HL-60 (cell line): ENCODE data around the gene HTR7.
A peak's percentile ranks its signal among the peaks of the same experiment; 100 is the strongest.

Source experiments
- DNase-seq, 2 experiments: peaks; one replicate each; pipeline ENCODE4 v3.0.0-alpha.2; 2010 to 2020; ENCODE audit warnings: low read depth in 1 of 2, low spot score in 1 of 2
- H3K27ac ChIP-seq: fragments of 250-450 bp; sonication (Bioruptor Pico); replicated peaks from 2 replicates; pipeline ENCODE4 v1.5.1; 2020; ENCODE audit warnings: mild to moderate bottlenecking, moderate library complexity
- H3K27me3 ChIP-seq: fragments of 250-450 bp; sonication (Bioruptor Pico); 2 replicates; pipeline ENCODE4 v1.5.1; 2021; ENCODE audit warnings: mild to moderate bottlenecking, moderate library complexity; ENCODE audit not compliant: insufficient read depth, poor library complexity, severe bottlenecking
- H3K4me3 ChIP-seq: replicated peaks from 2 replicates; pipeline ENCODE4 v1.5.1; 2011; ENCODE audit warnings: mild to moderate bottlenecking, control low read depth, low read length; ENCODE audit not compliant: insufficient read depth
- CTCF ChIP-seq: IDR thresholded peaks from one replicate; pipeline ENCODE4 v1.5.1; 2011; ENCODE audit warnings: low read length, control low read depth, inconsistent platforms; ENCODE audit not compliant: insufficient read depth
- GABPA ChIP-seq: IDR thresholded peaks from 2 replicates; pipeline ENCODE4 v1.6.1; 2012; ENCODE audit warnings: low read depth
- POLR2AphosphoS5 ChIP-seq: IDR thresholded peaks from 2 replicates; pipeline ENCODE4 v1.6.1; 2012; ENCODE audit warnings: low read depth
- REST ChIP-seq: IDR thresholded peaks from 2 replicates; pipeline ENCODE4 v1.6.1; 2012; ENCODE audit warnings: low read depth; ENCODE audit not compliant: insufficient replicate concordance
- SPI1 ChIP-seq: IDR thresholded peaks from 2 replicates; pipeline ENCODE4 v1.6.1; 2012; ENCODE audit warnings: low read depth, mild to moderate bottlenecking, borderline replicate concordance

HTR7 gene

DNA sequence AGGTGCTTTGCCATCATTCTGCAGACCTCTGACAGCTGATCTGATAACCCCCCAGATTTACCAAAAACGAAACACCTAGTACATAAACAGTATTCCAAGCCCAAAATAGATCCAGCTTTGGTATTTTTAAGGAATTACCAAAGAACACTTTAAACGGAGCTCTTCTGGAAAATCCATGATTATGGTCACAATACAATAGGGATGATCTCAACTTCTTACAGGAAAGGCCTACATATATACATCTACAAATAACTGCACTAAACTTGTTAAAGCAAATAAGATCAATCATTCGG lies 69.7 kb downstream of the HTR7 start:
- no peak overlapping the region for H3K4me3 ChIP-seq
- TF ChIP-seq SPI1 (no peak), CTCF (no peak), GABPA (no peak), REST (no peak), POLR2AphosphoS5 (no peak)
- H3K27ac ChIP-seq = no peak overlapping the region
- peaks cover 5% of the 10 kb centered on the region for H3K27me3 ChIP-seq
- no peak for DNase-seq

- DNase-seq = no peak
- Histone ChIP-seq H3K27me3 (peaks cover 5% of the 10 kb centered on the region), H3K27ac (no peak overlapping the region), H3K4me3 (no peak overlapping the region)
- TF ChIP-seq CTCF = peak; percentile 63
- TF ChIP-seq REST = no peak
- no peak for TF ChIP-seq POLR2AphosphoS5
- TF ChIP-seq SPI1 = no peak
- TF ChIP-seq GABPA = no peak
These were observed 70.2 kb downstream of the HTR7 start for GRCh38 chr10:90787393-90788198.

DNA sequence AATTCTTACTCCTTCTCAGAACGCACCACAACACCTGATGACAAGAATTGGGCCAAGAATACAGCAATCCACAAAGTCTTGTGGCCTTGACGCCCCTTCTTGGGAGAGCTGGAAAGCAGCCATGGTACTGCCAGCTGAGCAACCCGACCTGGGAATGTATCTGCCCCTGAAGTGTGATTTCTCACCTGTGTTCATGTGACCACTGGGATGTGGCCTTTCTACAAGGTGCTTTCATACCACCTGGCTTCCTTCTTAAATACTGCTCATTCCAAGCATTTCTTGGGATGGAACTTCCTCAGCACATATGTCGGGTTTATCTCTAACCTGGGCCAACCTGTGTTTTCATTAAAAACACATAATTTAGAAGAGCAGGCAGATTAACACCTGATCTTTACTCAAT lies 72.1 kb downstream of the HTR7 start:
- no peak overlapping the region for H3K27ac ChIP-seq
- TF ChIP-seq GABPA (no peak), SPI1 (no peak), REST (no peak), CTCF (no peak), POLR2AphosphoS5 (no peak)
- no peak for DNase-seq
- H3K4me3 ChIP-seq = no peak overlapping the region
- peaks cover 5% of the 10 kb centered on the region for H3K27me3 ChIP-seq
